ENCODE data around the gene SLC3A2. TPM values are rescaled to one million over a fixed set of nuclear protein-coding genes. Genes with fewer than 3 reads are reported as not detected.
A peak's percentile ranks its signal among the peaks of the same experiment; 100 is the strongest.

The SLC3A2 gene
- total and polyA plus RNA-seq, 2 of the 13 experiments (the other 11 are each of a cell fraction or from before 2014, with no cell fraction given) = 213 to 226 TPM

GRCh38 chr11:62880803-62881578, at the start of gene SLC3A2 (continued):
- 0 out of 2 replicates have a peak, but pooled peaks have one; percentile 11 for TF ChIP-seq RFXANK (CRISPR knock-in tag; IDR thresholded peaks at IDR 0.05)
- TF ChIP-seq DNMT3B (CRISPR knock-in tag; conservative IDR thresholded peaks at IDR 0.05) = no peak
- TF ChIP-seq PHF21A (CRISPR knock-in tag; IDR thresholded peaks at IDR 0.05) = peak; percentile 79
- TF ChIP-seq HOXA5 (CRISPR knock-in tag; IDR thresholded peaks at IDR 0.05) = 0 out of 2 replicates have a peak, but pooled peaks have one; percentile 17
- peak; percentile 91 for TF ChIP-seq ZNF564 (CRISPR knock-in tag; IDR thresholded peaks at IDR 0.05)
- peak in 1 of 2 experiments; percentile 71; a peak in 2 of 4 replicates for TF ChIP-seq ATF4 (CRISPR knock-in tag; IDR thresholded peaks at IDR 0.05)
- peak; percentile 42; the same call in 1 of the 2 replicates for TF ChIP-seq ZBTB7A (CRISPR knock-in tag; IDR thresholded peaks at IDR 0.05)
- TF ChIP-seq U2AF1 (optimal IDR thresholded peaks at IDR 0.05; ENCODE audit: low read depth, low read length) = peak; percentile 52
- TF ChIP-seq ZNF276 (CRISPR knock-in tag; IDR thresholded peaks at IDR 0.05; ENCODE audit: low read depth) = peak; percentile 100
- no peak for TF ChIP-seq ZNF496 (CRISPR knock-in tag; IDR thresholded peaks at IDR 0.05; ENCODE audit: insufficient replicate concordance)
- peak; percentile 90 for TF ChIP-seq SMAD9 (CRISPR knock-in tag; IDR thresholded peaks at IDR 0.05)
- no peak for TF ChIP-seq SNAPC4 (CRISPR knock-in tag; IDR thresholded peaks at IDR 0.05)
- TF ChIP-seq GFI1 (CRISPR knock-in tag; IDR thresholded peaks at IDR 0.05; ENCODE audit: borderline replicate concordance) = peak; percentile 51; the same call in 1 of the 2 replicates
- no peak; the same call in 1 of the 2 replicates for TF ChIP-seq ZNF572 (CRISPR knock-in tag; IDR thresholded peaks at IDR 0.05)
- peak; percentile 78; the same call in 1 of the 2 replicates for TF ChIP-seq AFF4 (CRISPR knock-in tag; IDR thresholded peaks at IDR 0.05)
- 0 out of 2 replicates have a peak, but pooled peaks have one; percentile 20 for TF ChIP-seq ZNF441 (CRISPR knock-in tag; IDR thresholded peaks at IDR 0.05; ENCODE audit: borderline replicate concordance)
- TF ChIP-seq ZMYM2 (CRISPR knock-in tag; IDR thresholded peaks at IDR 0.05) = 0 out of 2 replicates have a peak, but pooled peaks have one; percentile 6
